Left hindlimb (tissue), 1 donor: ENCODE data around the gene GABRB3.
A peak's percentile ranks its signal among the peaks of the same experiment; 100 is the strongest.

Experiments used
- DNase-seq: peaks from one replicate; pipeline ENCODE4 v3.0.0-alpha.2; 2018

The GABRB3 gene

GRCh38 chr15:26772154-26773066 is at the start of gene GABRB3:
Gene GABRB3, minus strand, starts transcription at chr15:26773066.
- DNase-seq: no peak

- DNase-seq: no peak
These were observed 34.9 kb upstream of the GABRB3 start for GRCh38 chr15:26807517-26808427.

GRCh38 chr15:26806574-26806973 is 33.7 kb upstream of the GABRB3 start:
- no peak for DNase-seq

GRCh38 chr15:26806151-26806550 is 33.3 kb upstream of the GABRB3 start:
- no peak for DNase-seq

GRCh38 chr15:26805470-26805869 is 32.6 kb upstream of the GABRB3 start:
- no peak for DNase-seq

- DNase-seq: peak; percentile 41
These were observed 31.4 kb upstream of the GABRB3 start for GRCh38 chr15:26804063-26804804.

GRCh38 chr15:26790118-26790517 is 17.3 kb upstream of the GABRB3 start:
- no peak for DNase-seq

GRCh38 chr15:26781816-26782215 is 8.9 kb upstream of the GABRB3 start:
- no peak for DNase-seq

GRCh38 chr15:26773917-26774316 is 1.1 kb upstream of the GABRB3 start:
- no peak for DNase-seq

- DNase-seq: peak; percentile 64
These were observed 406 bp upstream of the GABRB3 start for GRCh38 chr15:26773067-26773877.

- peak; percentile 69 for DNase-seq
These were observed 1.2 kb downstream of the GABRB3 start for GRCh38 chr15:26771578-26772153.

- no peak for DNase-seq
These were observed 1.7 kb downstream of the GABRB3 start for GRCh38 chr15:26771168-26771567.

GRCh38 chr15:26767169-26767670 is 5.6 kb downstream of the GABRB3 start:
- no peak for DNase-seq

GRCh38 chr15:26766262-26766661 is 6.6 kb downstream of the GABRB3 start:
- DNase-seq: no peak

GRCh38 chr15:26759986-26760385 is 12.9 kb downstream of the GABRB3 start:
- DNase-seq: no peak

- no peak for DNase-seq
These were observed 14.8 kb downstream of the GABRB3 start for GRCh38 chr15:26758079-26758478.

GRCh38 chr15:26757141-26757540 is 15.7 kb downstream of the GABRB3 start:
- no peak for DNase-seq

GRCh38 chr15:26744894-26745293 is 28.0 kb downstream of the GABRB3 start:
- no peak for DNase-seq

GRCh38 chr15:26739791-26740190 is 33.1 kb downstream of the GABRB3 start:
- no peak for DNase-seq

GRCh38 chr15:26738996-26739395 is 33.9 kb downstream of the GABRB3 start:
- no peak for DNase-seq

- DNase-seq: no peak
These were observed 36.2 kb downstream of the GABRB3 start for GRCh38 chr15:26736502-26737248.
